ENCODE measurements around the gene CIITA.
A peak's percentile ranks its signal among the peaks of the same experiment; 100 is the strongest.
"Not testable (repeated sequence)": the region's sequence is repeated elsewhere in the genome, so short reads cannot be mapped to it uniquely, and the experiment has no call there.

CIITA gene

GRCh38 chr16:10876799-10877341, at the start of gene CIITA:
Gene CIITA, plus strand, starts transcription at chr16:10877202. Its CDS starts 129 bp downstream, at chr16:10877331.
- peak; percentile 88 for DNase-seq

GRCh38 chr16:10827691-10828341, 49.2 kb upstream of the CIITA start:
- DNase-seq = no peak

GRCh38 chr16:10828851-10829366, 48.1 kb upstream of the CIITA start:
- no peak for DNase-seq

- DNase-seq = not testable (repeated sequence)
Observed at GRCh38 chr16:10829390-10830098, 47.5 kb upstream of the CIITA start.

- not testable (repeated sequence) for DNase-seq
Observed at GRCh38 chr16:10830240-10830639, 46.8 kb upstream of the CIITA start.

- no peak for DNase-seq
Observed at GRCh38 chr16:10831894-10832886, 44.8 kb upstream of the CIITA start.

- DNase-seq = no peak
Observed at GRCh38 chr16:10833271-10833670, 43.7 kb upstream of the CIITA start.

GRCh38 chr16:10834130-10834529, 42.9 kb upstream of the CIITA start:
- DNase-seq = no peak

GRCh38 chr16:10834766-10835165, 42.2 kb upstream of the CIITA start:
- DNase-seq = no peak

GRCh38 chr16:10835281-10835931, 41.6 kb upstream of the CIITA start:
- no peak for DNase-seq

GRCh38 chr16:10836174-10836853, 40.7 kb upstream of the CIITA start:
- DNase-seq = no peak

- DNase-seq = no peak
Observed at GRCh38 chr16:10838621-10839278, 38.3 kb upstream of the CIITA start.

GRCh38 chr16:10839279-10839666, 37.7 kb upstream of the CIITA start:
- no peak for DNase-seq

- DNase-seq = no peak
Observed at GRCh38 chr16:10840703-10841102, 36.3 kb upstream of the CIITA start.

- DNase-seq = no peak
Observed at GRCh38 chr16:10846213-10846998, 30.6 kb upstream of the CIITA start.

- DNase-seq = no peak
Observed at GRCh38 chr16:10847176-10847575, 29.8 kb upstream of the CIITA start.

- no peak for DNase-seq
Observed at GRCh38 chr16:10849736-10850477, 27.1 kb upstream of the CIITA start.

GRCh38 chr16:10850478-10850850, 26.5 kb upstream of the CIITA start:
- no peak for DNase-seq

- no peak for DNase-seq
Observed at GRCh38 chr16:10851512-10851911, 25.5 kb upstream of the CIITA start.

- no peak for DNase-seq
Observed at GRCh38 chr16:10852286-10852685, 24.7 kb upstream of the CIITA start.

Data from GDM1 (cell line).